ENCODE data around the gene AMTN.

Gene AMTN

DNA sequence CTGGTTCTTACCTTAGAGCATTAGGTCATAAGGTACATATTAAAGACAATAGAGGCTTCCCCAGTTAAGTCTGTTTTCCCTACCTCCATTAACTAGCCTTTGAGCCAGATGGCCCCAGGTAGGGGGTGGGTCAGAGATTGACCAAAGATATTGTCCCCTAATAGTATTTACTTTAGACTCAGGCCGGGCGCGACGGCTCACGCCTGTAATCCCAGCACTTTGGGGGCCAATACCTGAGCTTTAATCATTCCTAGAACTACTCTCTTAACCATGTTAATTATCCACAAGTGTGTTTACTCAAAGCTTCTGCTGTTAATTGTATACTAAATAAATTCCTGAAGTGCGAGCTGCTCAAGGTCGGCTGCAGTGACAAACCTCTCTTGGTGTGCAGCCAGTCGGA lies 45.7 kb downstream of the AMTN start:
- no peak for DNase-seq

DNA sequence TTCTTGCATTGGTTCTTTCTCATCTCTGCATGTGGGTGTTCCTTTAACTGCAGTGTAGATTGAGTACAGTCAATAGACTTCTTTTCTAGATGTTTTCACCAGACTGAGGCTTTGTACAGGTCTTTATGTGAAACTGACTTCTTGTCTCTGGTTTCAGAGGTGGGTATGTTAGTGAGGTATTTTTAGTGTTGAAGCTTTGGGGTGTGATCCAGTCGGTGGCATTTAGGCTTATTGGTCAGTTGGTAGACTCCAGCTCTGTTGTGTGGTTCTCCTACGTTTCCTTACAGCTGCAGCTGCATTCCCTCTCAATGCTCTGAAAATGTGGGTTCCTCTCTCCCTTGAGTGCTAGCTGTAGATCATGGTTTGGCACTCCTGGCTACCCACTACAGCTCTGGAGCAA lies 52.4 kb downstream of the AMTN start:
- no peak for DNase-seq

DNA sequence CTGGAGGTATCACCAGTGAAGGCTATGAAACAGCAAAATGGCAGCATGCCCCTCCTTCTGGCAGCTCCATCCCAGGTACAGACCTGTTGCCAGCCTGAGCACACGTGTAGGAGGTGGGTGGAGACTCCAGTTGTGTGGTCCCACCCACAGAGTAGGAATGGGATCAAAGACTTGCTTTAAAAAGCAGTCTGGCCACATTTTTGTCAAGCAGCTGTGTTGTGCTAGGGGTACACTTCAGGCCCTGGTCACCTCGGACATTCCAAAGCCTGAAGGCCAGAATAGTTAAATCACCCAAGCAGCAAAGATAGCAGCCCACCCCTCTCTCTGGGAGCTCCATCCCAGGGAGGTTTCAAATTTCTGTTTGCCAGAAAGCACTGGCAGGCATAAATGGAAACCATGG lies 53.4 kb downstream of the AMTN start:
- DNase-seq, result no peak

DNA sequence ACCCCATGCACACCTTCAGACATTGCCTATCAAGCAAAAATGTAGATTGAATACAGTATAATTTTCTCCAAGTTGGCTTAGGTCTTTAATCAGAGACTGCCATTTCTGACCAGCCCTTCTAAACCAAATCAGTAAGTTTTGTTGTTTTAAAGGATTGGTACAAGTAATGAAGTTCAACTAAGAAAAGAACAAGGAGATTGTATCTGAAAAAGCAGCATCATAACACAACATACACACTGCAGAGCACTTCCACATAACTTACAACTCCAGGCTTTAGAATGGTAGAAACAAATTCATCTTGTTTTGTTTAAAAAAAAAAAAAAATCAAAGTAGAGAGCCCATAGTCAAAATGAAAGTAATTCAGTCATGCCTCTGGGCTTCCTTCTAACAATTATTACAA lies 57.6 kb downstream of the AMTN start:
- DNase-seq, result no peak

DNA sequence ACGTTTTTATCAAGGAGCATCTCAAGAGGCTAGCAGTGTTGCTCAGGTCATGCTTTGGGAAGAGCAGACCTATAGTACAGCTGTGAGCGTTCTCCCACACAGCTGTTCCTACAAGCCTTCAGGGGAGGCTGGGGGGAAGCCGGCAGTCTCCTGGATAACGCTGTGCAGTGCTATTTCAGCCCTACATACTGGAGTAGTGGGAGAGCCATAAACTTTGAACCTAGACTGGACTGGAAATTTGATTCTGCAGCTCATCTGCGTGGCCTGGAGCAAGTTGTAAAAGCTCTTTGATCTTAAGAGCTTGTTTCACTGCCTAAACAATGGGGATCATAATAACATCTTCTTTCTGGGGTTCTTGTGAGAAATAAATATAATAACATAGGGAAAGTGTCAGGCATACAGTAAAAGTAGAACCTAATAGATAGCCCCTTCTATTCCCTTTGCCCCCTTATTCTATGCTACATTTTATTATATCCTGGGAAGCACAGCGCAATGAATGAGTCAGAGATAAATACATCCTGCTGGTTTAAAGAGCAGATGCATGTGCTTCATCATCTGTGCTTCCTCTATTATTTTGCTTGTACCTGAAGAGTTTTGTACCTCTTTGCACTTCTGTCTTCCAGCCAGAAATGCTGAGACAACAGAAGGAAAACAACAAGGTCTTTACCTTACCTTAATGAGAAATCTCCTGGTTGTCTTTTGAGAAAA lies 59.0 kb downstream of the AMTN start:
- DNase-seq, result no peak

DNA sequence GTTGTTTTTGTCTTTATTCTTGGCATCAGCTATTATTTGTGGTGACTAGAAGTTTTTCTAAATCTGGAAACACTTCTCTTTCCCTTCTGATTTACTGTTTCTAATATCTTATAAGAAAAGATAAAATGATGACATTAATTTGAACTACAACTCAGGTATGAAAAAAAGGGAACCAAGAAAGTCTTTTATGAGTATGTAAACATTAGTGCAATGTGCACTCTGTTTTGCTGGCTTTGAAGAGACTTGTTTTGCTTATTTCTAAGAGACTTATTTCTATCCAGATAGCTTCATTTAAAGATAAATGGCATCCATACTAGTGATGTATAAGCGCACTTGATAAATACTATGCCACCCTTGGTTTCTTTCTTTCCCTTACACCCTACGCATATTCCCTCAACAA lies 63.6 kb downstream of the AMTN start:
- no peak for DNase-seq
